Omental fat pad (tissue), 4 donors: ENCODE data around the gene OR10V1. TPM values are rescaled to one million over a fixed set of nuclear protein-coding genes. Genes with fewer than 3 reads are reported as not detected.

Experiments used
- ATAC-seq: fragments of 150-250 bp; one replicate; pipeline ENCODE4 v1.9.1; 2016; ENCODE audit warnings: mild to moderate bottlenecking, moderate library complexity; ENCODE audit not compliant: low FRiP score
- DNase-seq: peaks from one replicate; pipeline ENCODE4 v3.0.0-alpha.2; 2019; ENCODE audit warnings: low spot score
- total RNA-seq, 4 donors: library from RNA; depleted of rRNA; stranded (reverse); fragments of >200 nt; gene quantifications; one replicate each; pipeline ENCODE4 v1.1.0, GENCODE V29; 2016
- TF ChIP-seq, protein P1 (sequence below), 3 donors: fragments of 450-650 bp; IDR thresholded peaks; one replicate each; pipeline ENCODE4 v1.5.1; 2016 to 2017; ENCODE audit warnings: antibody characterized with exemption in 3 of 3, mild to moderate bottlenecking in 3 of 3, moderate library complexity in 2 of 3

Gene OR10V1
- total RNA-seq, 4 donors from 2014 or later: not detected

GRCh38 chr11:59668188-59668949 is 45.3 kb downstream of the OR10V1 start:
- ATAC-seq: peak; percentile 72
- DNase-seq: peak; percentile 59
- TF ChIP-seq, protein P1, sequence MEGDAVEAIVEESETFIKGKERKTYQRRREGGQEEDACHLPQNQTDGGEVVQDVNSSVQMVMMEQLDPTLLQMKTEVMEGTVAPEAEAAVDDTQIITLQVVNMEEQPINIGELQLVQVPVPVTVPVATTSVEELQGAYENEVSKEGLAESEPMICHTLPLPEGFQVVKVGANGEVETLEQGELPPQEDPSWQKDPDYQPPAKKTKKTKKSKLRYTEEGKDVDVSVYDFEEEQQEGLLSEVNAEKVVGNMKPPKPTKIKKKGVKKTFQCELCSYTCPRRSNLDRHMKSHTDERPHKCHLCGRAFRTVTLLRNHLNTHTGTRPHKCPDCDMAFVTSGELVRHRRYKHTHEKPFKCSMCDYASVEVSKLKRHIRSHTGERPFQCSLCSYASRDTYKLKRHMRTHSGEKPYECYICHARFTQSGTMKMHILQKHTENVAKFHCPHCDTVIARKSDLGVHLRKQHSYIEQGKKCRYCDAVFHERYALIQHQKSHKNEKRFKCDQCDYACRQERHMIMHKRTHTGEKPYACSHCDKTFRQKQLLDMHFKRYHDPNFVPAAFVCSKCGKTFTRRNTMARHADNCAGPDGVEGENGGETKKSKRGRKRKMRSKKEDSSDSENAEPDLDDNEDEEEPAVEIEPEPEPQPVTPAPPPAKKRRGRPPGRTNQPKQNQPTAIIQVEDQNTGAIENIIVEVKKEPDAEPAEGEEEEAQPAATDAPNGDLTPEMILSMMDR (IDR thresholded peaks at IDR 0.05): no peak

DNA sequence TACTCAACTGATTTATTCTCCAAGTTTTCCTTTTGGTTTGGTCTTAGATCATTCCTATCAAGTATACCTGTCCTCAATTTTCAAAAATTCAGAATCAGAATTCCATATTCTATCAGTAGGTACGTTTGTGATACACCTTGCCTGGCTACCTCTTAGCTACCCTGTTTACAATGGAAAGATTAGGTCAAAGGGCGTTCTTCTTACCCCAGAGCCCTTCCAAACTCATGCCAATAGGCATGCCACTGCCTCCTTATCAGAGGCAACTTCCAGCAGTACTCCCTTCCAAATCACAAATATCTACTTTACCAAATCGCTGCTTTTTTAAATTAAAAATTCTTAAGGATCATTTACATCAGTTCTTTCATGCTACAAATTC is 45.8 kb downstream of the OR10V1 start:
- ATAC-seq: no peak
- TF ChIP-seq, protein P1 (IDR thresholded peaks at IDR 0.05): no peak
- DNase-seq: no peak

DNA sequence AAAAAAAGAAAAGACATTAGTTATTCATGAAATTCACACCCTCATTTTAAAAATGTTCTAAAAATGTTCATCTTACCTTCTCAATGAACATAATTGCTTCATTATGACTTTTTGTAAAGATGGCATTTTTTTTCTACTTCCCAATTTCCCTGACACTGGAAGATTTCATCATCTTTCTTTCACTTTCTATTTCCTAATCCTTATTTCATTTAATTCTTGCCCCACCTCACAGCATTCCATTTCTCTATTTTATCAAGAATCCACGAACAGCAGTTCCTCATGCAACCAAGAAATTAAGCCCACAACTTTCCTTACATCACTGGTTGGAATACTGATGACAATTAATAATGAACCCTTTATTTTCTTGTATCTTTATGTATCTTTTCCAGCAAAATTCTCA is 46.7 kb downstream of the OR10V1 start:
- no peak for DNase-seq
- TF ChIP-seq, protein P1 (IDR thresholded peaks at IDR 0.05): no peak
- ATAC-seq: no peak

Other genes with a start within 250 kb of the OR10V1 start
- gene OR4D10, start 240.5 kb downstream of the OR10V1 start, total RNA-seq: not detected
- gene OR4D11, start 210.3 kb downstream of the OR10V1 start, total RNA-seq: not detected
- gene OR4D9, start 202.3 kb downstream of the OR10V1 start, total RNA-seq: not detected
- gene OSBP, start 98.1 kb downstream of the OR10V1 start, total RNA-seq: 10 to 100 TPM; 33.7 to 46.3 (median 35.1) TPM
- 10 to 100 TPM; 14.8 to 19.6 (median 17.1) TPM for gene PATL1, start 44.8 kb downstream of the OR10V1 start, total RNA-seq
- 10 to 100 TPM; 19.9 to 37.4 (median 31.9) TPM for gene STX3, start 41.5 kb upstream of the OR10V1 start, total RNA-seq
- 10 to 100 TPM; 28.1 to 50.9 (median 38.3) TPM for gene MRPL16, start 96.9 kb upstream of the OR10V1 start, total RNA-seq
- not detected for gene CBLIF, start 131.7 kb upstream of the OR10V1 start, total RNA-seq
- gene TCN1, start 152.6 kb upstream of the OR10V1 start, total RNA-seq: not detected
- not detected for gene OOSP3, start 164.9 kb upstream of the OR10V1 start, total RNA-seq
- not detected for gene OOSP1, start 224.6 kb upstream of the OR10V1 start, total RNA-seq